Measurements from ENCODE around the gene OR1S1. TPM values are rescaled to one million over a fixed set of nuclear protein-coding genes. Genes with fewer than 3 reads are reported as not detected.

Gene OR1S1
- total and polyA plus RNA-seq, 2 donors from 2014 or later, result not detected

DNA sequence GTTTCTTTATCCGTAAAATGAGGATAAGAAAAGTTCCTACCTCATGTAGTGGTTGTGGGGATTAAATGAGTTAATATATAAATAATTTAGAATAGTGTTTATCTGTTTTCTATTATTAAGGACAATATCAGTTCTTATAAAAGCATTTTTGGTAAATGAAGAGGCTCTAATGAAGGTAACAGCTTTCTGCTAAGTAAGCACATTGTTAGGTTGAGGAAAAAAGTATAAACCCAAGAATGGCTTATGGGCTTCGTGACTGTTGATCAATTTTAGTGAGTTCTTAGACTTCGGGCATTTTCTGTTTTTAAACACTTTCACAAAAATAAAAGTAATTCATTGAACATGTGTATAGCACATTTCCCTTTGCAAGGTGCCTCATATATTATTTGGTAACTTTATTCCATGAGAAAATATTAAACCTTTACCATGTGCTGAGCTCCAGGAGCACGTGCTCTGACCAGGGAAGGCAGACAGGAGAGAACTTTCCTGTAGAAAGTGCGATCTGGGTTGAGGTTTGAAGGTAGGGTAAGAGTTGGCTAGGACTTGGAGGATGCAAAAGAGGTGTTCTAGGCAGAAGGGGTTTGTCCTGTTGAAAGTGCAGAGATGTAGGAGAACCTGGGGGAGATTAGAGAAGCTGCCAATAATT is 35.0 kb upstream of the OR1S1 start:
- TF ChIP-seq, protein P1, sequence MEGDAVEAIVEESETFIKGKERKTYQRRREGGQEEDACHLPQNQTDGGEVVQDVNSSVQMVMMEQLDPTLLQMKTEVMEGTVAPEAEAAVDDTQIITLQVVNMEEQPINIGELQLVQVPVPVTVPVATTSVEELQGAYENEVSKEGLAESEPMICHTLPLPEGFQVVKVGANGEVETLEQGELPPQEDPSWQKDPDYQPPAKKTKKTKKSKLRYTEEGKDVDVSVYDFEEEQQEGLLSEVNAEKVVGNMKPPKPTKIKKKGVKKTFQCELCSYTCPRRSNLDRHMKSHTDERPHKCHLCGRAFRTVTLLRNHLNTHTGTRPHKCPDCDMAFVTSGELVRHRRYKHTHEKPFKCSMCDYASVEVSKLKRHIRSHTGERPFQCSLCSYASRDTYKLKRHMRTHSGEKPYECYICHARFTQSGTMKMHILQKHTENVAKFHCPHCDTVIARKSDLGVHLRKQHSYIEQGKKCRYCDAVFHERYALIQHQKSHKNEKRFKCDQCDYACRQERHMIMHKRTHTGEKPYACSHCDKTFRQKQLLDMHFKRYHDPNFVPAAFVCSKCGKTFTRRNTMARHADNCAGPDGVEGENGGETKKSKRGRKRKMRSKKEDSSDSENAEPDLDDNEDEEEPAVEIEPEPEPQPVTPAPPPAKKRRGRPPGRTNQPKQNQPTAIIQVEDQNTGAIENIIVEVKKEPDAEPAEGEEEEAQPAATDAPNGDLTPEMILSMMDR (IDR thresholded peaks at IDR 0.05; ENCODE audit: borderline replicate concordance, extremely low read depth, insufficient read depth), result no peak
- intact Hi-C loops (cut with DNase I), result no loop called here
- H3K4me1 ChIP-seq (ENCODE audit: control insufficient read depth in 2 of 3, insufficient read depth in 2 of 3, low read depth in 1 of 3, low read length in 3 of 3), result no peaks in the 10 kb centered on the region
- no peak overlapping the region for H3K27ac ChIP-seq (ENCODE audit: low read depth in 2 of 2, low read length in 2 of 2)
- no peak overlapping the region for H3K9ac ChIP-seq (ENCODE audit: low read length in 3 of 3)
- FAIRE-seq (no peak), DNase-seq (no peak)
- no peak overlapping the region for H3K4me3 ChIP-seq (ENCODE audit: low read length in 3 of 3)
- H3K27me3 ChIP-seq (ENCODE audit: control insufficient read depth, insufficient read depth, low read length), result no peaks in the 10 kb centered on the region
- H3K36me3 ChIP-seq (ENCODE audit: control insufficient read depth in 2 of 3, insufficient read depth in 3 of 3, low read length in 3 of 3), result no peaks in the 10 kb centered on the region
- H3K9me3 ChIP-seq (ENCODE audit: control insufficient read depth in 2 of 3, insufficient read depth in 1 of 3, low read length in 3 of 3), result no peaks in the 10 kb centered on the region

DNA sequence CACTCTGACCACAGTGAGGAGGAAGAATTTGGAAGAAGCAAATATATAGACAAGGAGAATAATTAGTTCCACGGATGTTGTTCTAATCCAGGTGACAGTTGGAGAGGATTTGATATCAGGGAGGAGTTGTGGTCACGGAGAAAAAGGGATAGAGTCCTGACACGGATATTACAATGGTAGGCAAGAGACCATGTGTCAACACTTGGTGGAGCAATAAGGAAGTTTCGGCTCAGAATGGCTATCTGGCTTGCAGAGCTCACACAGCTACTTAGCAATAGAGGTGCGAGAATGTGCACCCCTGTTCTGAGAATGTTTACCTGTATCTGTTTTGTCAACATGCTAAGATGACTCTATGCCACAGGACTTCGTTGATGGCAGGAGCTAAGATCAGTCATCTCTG is 34.1 kb upstream of the OR1S1 start:
- intact Hi-C loops (cut with DNase I), result no loop called here

DNA sequence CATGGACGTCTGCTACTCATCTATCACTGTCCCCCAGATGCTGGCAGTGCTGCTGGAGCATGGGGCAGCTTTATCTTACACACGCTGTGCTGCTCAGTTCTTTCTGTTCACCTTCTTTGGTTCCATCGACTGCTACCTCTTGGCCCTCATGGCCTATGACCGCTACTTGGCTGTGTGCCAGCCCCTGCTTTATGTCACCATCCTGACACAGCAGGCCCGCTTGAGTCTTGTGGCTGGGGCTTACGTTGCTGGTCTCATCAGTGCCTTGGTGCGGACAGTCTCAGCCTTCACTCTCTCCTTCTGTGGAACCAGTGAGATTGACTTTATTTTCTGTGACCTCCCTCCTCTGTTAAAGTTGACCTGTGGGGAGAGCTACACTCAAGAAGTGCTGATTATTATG is 32.9 kb upstream of the OR1S1 start:
- intact Hi-C loops (cut with DNase I), result no loop called here
- TF ChIP-seq, protein P1 (IDR thresholded peaks at IDR 0.05; ENCODE audit: borderline replicate concordance, extremely low read depth, insufficient read depth), result no peak
- no peak overlapping the region for H3K27ac ChIP-seq (ENCODE audit: low read depth in 2 of 2, low read length in 2 of 2)
- H3K27me3 ChIP-seq (ENCODE audit: control insufficient read depth, insufficient read depth, low read length), result no peaks in the 10 kb centered on the region
- no peak for FAIRE-seq
- H3K9me3 ChIP-seq (ENCODE audit: control insufficient read depth in 2 of 3, insufficient read depth in 1 of 3, low read length in 3 of 3), result no peaks in the 10 kb centered on the region
- DNase-seq, result peak in 1 of 5 donors; percentile 48
- H3K9ac ChIP-seq (ENCODE audit: low read length in 3 of 3), result no peak overlapping the region
- H3K36me3 ChIP-seq (ENCODE audit: control insufficient read depth in 2 of 3, insufficient read depth in 3 of 3, low read length in 3 of 3), result no peaks in the 10 kb centered on the region
- H3K4me3 ChIP-seq (ENCODE audit: low read length in 3 of 3), result no peak overlapping the region
- no peaks in the 10 kb centered on the region for H3K4me1 ChIP-seq (ENCODE audit: control insufficient read depth in 2 of 3, insufficient read depth in 2 of 3, low read depth in 1 of 3, low read length in 3 of 3)

More for the DNA sequence above, 34.1 kb upstream of the OR1S1 start:
- Histone ChIP-seq H3K9me3 (ENCODE audit: control insufficient read depth in 2 of 3, insufficient read depth in 1 of 3, low read length in 3 of 3) (no peaks in the 10 kb centered on the region), H3K4me3 (ENCODE audit: low read length in 3 of 3) (no peak overlapping the region), H3K27ac (ENCODE audit: low read depth in 2 of 2, low read length in 2 of 2) (no peak overlapping the region), H3K27me3 (ENCODE audit: control insufficient read depth, insufficient read depth, low read length) (no peaks in the 10 kb centered on the region), H3K9ac (ENCODE audit: low read length in 3 of 3) (no peak overlapping the region), H3K36me3 (ENCODE audit: control insufficient read depth in 2 of 3, insufficient read depth in 3 of 3, low read length in 3 of 3) (no peaks in the 10 kb centered on the region), H3K4me1 (ENCODE audit: control insufficient read depth in 2 of 3, insufficient read depth in 2 of 3, low read depth in 1 of 3, low read length in 3 of 3) (no peaks in the 10 kb centered on the region)
- no peak for DNase-seq
- TF ChIP-seq, protein P1 (IDR thresholded peaks at IDR 0.05; ENCODE audit: borderline replicate concordance, extremely low read depth, insufficient read depth), result no peak
- no peak for FAIRE-seq

DNA sequence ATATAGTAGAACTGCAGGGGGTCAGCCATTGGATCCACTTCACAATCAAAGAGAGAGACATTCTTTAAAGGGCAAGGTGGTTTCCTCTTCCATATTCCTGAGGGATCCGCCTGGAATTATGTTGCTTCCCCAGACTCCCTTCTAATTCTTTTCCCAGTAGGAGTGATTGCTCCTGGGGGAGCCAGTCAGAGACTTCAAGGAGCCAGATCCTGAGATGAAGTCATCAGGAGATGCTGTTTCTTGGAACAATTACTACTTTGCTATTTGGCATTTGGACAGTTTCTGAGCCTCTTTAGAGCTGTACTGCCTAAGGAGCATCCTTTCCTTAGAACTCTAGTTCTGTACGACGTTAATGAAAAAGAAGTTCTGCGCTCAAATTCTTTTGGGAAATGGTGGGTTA is 25.6 kb upstream of the OR1S1 start:
- Histone ChIP-seq H3K36me3 (ENCODE audit: control insufficient read depth in 2 of 3, insufficient read depth in 3 of 3, low read length in 3 of 3) (no peaks in the 10 kb centered on the region), H3K27me3 (ENCODE audit: control insufficient read depth, insufficient read depth, low read length) (no peaks in the 10 kb centered on the region), H3K27ac (ENCODE audit: low read depth in 2 of 2, low read length in 2 of 2) (no peak overlapping the region), H3K4me1 (ENCODE audit: control insufficient read depth in 2 of 3, insufficient read depth in 2 of 3, low read depth in 1 of 3, low read length in 3 of 3) (no peaks in the 10 kb centered on the region), H3K4me3 (ENCODE audit: low read length in 3 of 3) (no peak overlapping the region), H3K9ac (ENCODE audit: low read length in 3 of 3) (no peak overlapping the region), H3K9me3 (ENCODE audit: control insufficient read depth in 2 of 3, insufficient read depth in 1 of 3, low read length in 3 of 3) (no peaks in the 10 kb centered on the region)
- FAIRE-seq (no peak), DNase-seq (no peak)
- TF ChIP-seq, protein P1 (IDR thresholded peaks at IDR 0.05; ENCODE audit: borderline replicate concordance, extremely low read depth, insufficient read depth), result no peak
- intact Hi-C loops (cut with DNase I), result no loop called here

All from kidney (tissue), 14 donors.